Embryonic facial prominence (tissue), 1 donor: Measurements from ENCODE around the gene SIAH1.
"Not testable (repeated sequence)": the region's sequence is repeated elsewhere in the genome, so short reads cannot be mapped to it uniquely, and the experiment has no call there.

Source experiments
- DNase-seq: peaks from one replicate; pipeline ENCODE4 v3.0.0-alpha.2; 2016; ENCODE audit errors: extremely low spot score

SIAH1 gene

GRCh38 chr16:48393485-48394354 is 8.5 kb upstream of the SIAH1 start:
- no peak for DNase-seq

GRCh38 chr16:48392407-48392806 is 7.2 kb upstream of the SIAH1 start:
- no peak for DNase-seq

- no peak for DNase-seq
These were observed 1.5 kb upstream of the SIAH1 start for GRCh38 chr16:48386559-48387312.

GRCh38 chr16:48384520-48385252 is 527 bp downstream of the SIAH1 start:
- no peak for DNase-seq

- DNase-seq = no peak
These were observed 1.2 kb downstream of the SIAH1 start for GRCh38 chr16:48383877-48384519.

- DNase-seq = no peak
These were observed 2.0 kb downstream of the SIAH1 start for GRCh38 chr16:48383009-48383876.

- DNase-seq = no peak
These were observed 3.1 kb downstream of the SIAH1 start for GRCh38 chr16:48382131-48382530.

GRCh38 chr16:48381201-48381600 is 4.0 kb downstream of the SIAH1 start:
- DNase-seq = no peak

- DNase-seq = no peak
These were observed 6.4 kb downstream of the SIAH1 start for GRCh38 chr16:48378836-48379235.

- no peak for DNase-seq
These were observed 6.9 kb downstream of the SIAH1 start for GRCh38 chr16:48378276-48378675.

- not testable (repeated sequence) for DNase-seq
These were observed 7.9 kb downstream of the SIAH1 start for GRCh38 chr16:48377301-48377700.

- no peak for DNase-seq
These were observed 11.0 kb downstream of the SIAH1 start for GRCh38 chr16:48374255-48374654.

- DNase-seq = no peak
These were observed 11.8 kb downstream of the SIAH1 start for GRCh38 chr16:48373258-48374029.

- no peak for DNase-seq
These were observed 12.5 kb downstream of the SIAH1 start for GRCh38 chr16:48372744-48373143.

GRCh38 chr16:48371393-48371780 is 13.8 kb downstream of the SIAH1 start:
- no peak for DNase-seq

- DNase-seq = not testable (repeated sequence)
These were observed 14.4 kb downstream of the SIAH1 start for GRCh38 chr16:48370668-48371392.

GRCh38 chr16:48370229-48370628 is 15.0 kb downstream of the SIAH1 start:
- no peak for DNase-seq

GRCh38 chr16:48369765-48370164 is 15.4 kb downstream of the SIAH1 start:
- no peak for DNase-seq

- no peak for DNase-seq
These were observed 17.7 kb downstream of the SIAH1 start for GRCh38 chr16:48367441-48368049.
